Heart left ventricle (tissue), 16 donors: ENCODE measurements around the gene PRR16. TPM values are rescaled to one million over a fixed set of nuclear protein-coding genes. Genes with fewer than 3 reads are reported as not detected.

Experiments used
- ATAC-seq, 4 donors: fragments of 200-7000 bp; cut with Tn5 transposase; one replicate each; pipeline ENCODE4 v1.9.1; 2020 to 2022; ENCODE audit warnings: moderate library complexity in 4 of 4, mild to moderate bottlenecking in 3 of 4, moderate number of reproducible peaks in 1 of 4
- DNase-seq, 5 donors: peaks; one replicate each; pipeline ENCODE4 v3.0.0-alpha.2; 2020
- H3K27ac ChIP-seq, 12 donors: fragments of 200-600 bp; sonication (generic) in 4 of 12; one replicate each; pipeline versions ENCODE4 v1.5.0 to v1.8.0; 2016 to 2022; ENCODE audit warnings: mild to moderate bottlenecking in 2 of 12
- H3K27me3 ChIP-seq, 9 donors: fragments of 200-600 bp; sonication (generic) in 2 of 9; one replicate each; pipeline versions ENCODE4 v1.5.1 to v1.8.0; 2016 to 2022; ENCODE audit warnings: mild to moderate bottlenecking in 3 of 9
- H3K36me3 ChIP-seq, 9 donors: fragments of 200-600 bp; sonication (generic) in 2 of 9; one replicate each; pipeline versions ENCODE4 v1.5.0 to v1.8.0; 2018 to 2022; ENCODE audit warnings: mild to moderate bottlenecking in 2 of 9
- H3K4me1 ChIP-seq, 12 donors: fragments of 200-600 bp; sonication (generic) in 4 of 12; one replicate each; pipeline versions ENCODE4 v1.5.0 to v1.8.0; 2016 to 2022; ENCODE audit warnings: mild to moderate bottlenecking in 3 of 12
- H3K4me3 ChIP-seq, 12 donors: fragments of 200-600 bp; sonication (generic) in 4 of 12; one replicate each; pipeline versions ENCODE4 v1.5.0 to v1.8.0; 2017 to 2022; ENCODE audit warnings: mild to moderate bottlenecking in 9 of 12, moderate library complexity in 4 of 12
- H3K9me3 ChIP-seq, 12 donors: fragments of 200-600 bp; sonication (generic) in 4 of 12; one replicate each; pipeline versions ENCODE4 v1.5.0 to v1.8.0; 2016 to 2022; ENCODE audit warnings: mild to moderate bottlenecking in 1 of 12
- POLR2A ChIP-seq, 2 donors: fragments of 450-650 bp; IDR thresholded peaks; one replicate each; pipeline ENCODE4 v1.6.1; 2017; ENCODE audit warnings: antibody characterized with exemption in 2 of 2, mild to moderate bottlenecking in 2 of 2, moderate library complexity in 2 of 2
- WGBS, 4 donors: extraction: QIAGEN DNeasy Blood & Tissue Kit in 2 of 4; methylation state at CpG; one replicate each; pipeline versions ENCODE4 v1.1.5 to v1.1.7; 2013 to 2018; 5-methylcytosine and 5-hydroxymethylcytosine counted together
- intact Hi-C, 10 donors: fragments of 100-400 bp; cut with DNase I; formaldehyde crosslinking; loops; one replicate each; pipeline versions ENCODE4 v1.11.1 to v1.14.2; 2022
- polyA plus RNA-seq, 2 donors: library from polyadenylated mRNA; stranded (reverse); fragments of 200-250 nt; gene quantifications; one replicate each; pipeline ENCODE4 v1.2.3, GENCODE V29; 2013
- total RNA-seq, 9 donors: library from RNA; depleted of rRNA in 2 of 9; stranded (reverse); fragments of >200 nt in 2 of 9; fragmentation: NEBNext Ultra II Directional in 3 of 9; extraction: Animal tissue kit (Norgen Biotek cat#: 25700) in 3 of 9; gene quantifications; one replicate each; pipeline versions ENCODE4 v1.1.0 to v1.2.4, GENCODE V29; 2016 to 2023
- TF ChIP-seq, protein P1 (sequence below), 12 donors: fragments of 200-600 bp; sonication (generic) in 4 of 12; IDR thresholded peaks; one replicate each; pipeline versions ENCODE4 v1.5.0 to v1.8.0; 2018 to 2022; ENCODE audit warnings: antibody characterized with exemption in 12 of 12, mild to moderate bottlenecking in 5 of 12
- donor health status: ischemic (EF 13 %, LVEDD 7.1; RV severe dilation, severe dysfunction).
- donor health status: healthy with polysubstance abuse.
- donor health status: DM: no; HTN: yes; CAD: no.
- donor health status: DM: no; HTN: no; CAD: no.
- donor health status: ischemic (EF 25% LVEDD 6.9; RV normal size, moderate dysfunction).
- donor health status: ischemic (EF 25% LVEDD 5.7; RV mildly dilated, moderate dysfunction).
- donor health status: healthy.
- donor health status: DM: yes; HTN: yes; CAD: no.
- donor health status: ischemic (EF 35%, LVEDD 5.7; RV mildly dilated, moderate dysfunction).
- donor health status: nonischemic (EF 11% LVEDD 7.7; RV severe dilation, severe dysfunction).
- donor health status: DM: yes; HTN: yes; CAD: no.
- donor health status: PGD.
- donor health status: ischemic (EF 29% LVEDD 5.4; RV normal size, mild dysfunction).
- donor health status: nonischemic (EF 23%, LVEDD 6.1; RV moderate dilation, normal function).

PRR16 gene
- total and polyA plus RNA-seq, 11 donors = 4.0 to 18.8 (median 8.3) TPM

DNA sequence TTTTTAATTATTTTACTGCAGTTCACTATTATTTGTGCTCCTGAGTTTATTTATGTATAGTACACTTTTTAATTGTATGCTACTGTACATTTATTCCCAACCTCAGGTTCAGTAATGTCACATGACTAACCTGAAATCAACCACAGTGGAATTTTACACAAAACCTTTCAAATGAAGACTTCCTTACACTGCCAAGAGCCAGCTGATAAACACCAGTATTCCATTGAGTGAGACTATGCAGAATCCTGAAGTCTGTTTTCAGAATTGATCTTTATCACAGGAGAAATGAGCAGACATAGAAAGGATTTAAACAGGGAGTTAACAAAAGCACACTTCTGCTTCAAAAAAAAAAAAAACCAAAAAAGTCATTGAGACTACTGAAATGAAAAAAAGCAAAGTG, 219.5 kb downstream of the PRR16 start:
- DNase-seq = no peak
- no peak for ATAC-seq
- Histone ChIP-seq H3K27me3 (no peaks in the 10 kb centered on the region), H3K4me1 (no peaks in the 10 kb centered on the region), H3K36me3 (peaks cover 0 to 8% (median 0%) of the 10 kb centered on the region in 9 donors), H3K27ac (no peak overlapping the region), H3K4me3 (no peak overlapping the region), H3K9me3 (no peaks in the 10 kb centered on the region)
- intact Hi-C loops = loop anchor here in 1 of 10 donors (10.0 kb wide), 1 partner anchor 219 kb away; the partner anchor contains the start of gene PRR16
- TF ChIP-seq, protein P1, sequence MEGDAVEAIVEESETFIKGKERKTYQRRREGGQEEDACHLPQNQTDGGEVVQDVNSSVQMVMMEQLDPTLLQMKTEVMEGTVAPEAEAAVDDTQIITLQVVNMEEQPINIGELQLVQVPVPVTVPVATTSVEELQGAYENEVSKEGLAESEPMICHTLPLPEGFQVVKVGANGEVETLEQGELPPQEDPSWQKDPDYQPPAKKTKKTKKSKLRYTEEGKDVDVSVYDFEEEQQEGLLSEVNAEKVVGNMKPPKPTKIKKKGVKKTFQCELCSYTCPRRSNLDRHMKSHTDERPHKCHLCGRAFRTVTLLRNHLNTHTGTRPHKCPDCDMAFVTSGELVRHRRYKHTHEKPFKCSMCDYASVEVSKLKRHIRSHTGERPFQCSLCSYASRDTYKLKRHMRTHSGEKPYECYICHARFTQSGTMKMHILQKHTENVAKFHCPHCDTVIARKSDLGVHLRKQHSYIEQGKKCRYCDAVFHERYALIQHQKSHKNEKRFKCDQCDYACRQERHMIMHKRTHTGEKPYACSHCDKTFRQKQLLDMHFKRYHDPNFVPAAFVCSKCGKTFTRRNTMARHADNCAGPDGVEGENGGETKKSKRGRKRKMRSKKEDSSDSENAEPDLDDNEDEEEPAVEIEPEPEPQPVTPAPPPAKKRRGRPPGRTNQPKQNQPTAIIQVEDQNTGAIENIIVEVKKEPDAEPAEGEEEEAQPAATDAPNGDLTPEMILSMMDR (IDR thresholded peaks at IDR 0.05) = no peak
- no peak for TF ChIP-seq POLR2A (IDR thresholded peaks at IDR 0.05)

DNA sequence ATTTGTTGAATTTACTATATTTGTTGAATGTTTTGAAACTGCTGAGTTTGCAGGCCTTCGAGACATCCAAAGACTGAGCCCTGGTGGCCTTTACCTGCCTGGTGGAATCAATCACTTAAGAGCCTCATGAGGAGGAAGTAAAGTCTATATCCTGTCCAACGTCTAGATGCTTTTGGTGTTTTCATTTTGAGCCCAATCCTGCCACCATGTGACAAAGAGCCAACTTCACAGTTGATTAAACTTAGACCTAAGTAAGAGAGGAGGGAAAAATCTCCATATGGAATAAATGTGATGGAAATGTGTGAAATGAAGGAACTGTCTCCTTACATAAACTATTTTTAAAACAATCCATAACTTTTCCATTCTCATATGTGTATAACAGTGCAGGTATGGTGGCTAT, 220.1 kb downstream of the PRR16 start:
- 41 to 53% (median 49%) methylated on average over 2 of the region's 2 CpGs for WGBS, 4 donors
- intact Hi-C loops = loop anchor here in 1 of 10 donors (10.0 kb wide), 1 partner anchor 219 kb away; the partner anchor contains the start of gene PRR16
- Histone ChIP-seq H3K27me3 (no peaks in the 10 kb centered on the region), H3K4me3 (no peak overlapping the region), H3K36me3 (peaks cover 0 to 8% (median 0%) of the 10 kb centered on the region in 9 donors), H3K9me3 (no peaks in the 10 kb centered on the region), H3K27ac (no peak overlapping the region), H3K4me1 (no peaks in the 10 kb centered on the region)
- DNase-seq (no peak), ATAC-seq (no peak)
- no peak for TF ChIP-seq POLR2A (IDR thresholded peaks at IDR 0.05)
- TF ChIP-seq, protein P1 (IDR thresholded peaks at IDR 0.05) = no peak

DNA sequence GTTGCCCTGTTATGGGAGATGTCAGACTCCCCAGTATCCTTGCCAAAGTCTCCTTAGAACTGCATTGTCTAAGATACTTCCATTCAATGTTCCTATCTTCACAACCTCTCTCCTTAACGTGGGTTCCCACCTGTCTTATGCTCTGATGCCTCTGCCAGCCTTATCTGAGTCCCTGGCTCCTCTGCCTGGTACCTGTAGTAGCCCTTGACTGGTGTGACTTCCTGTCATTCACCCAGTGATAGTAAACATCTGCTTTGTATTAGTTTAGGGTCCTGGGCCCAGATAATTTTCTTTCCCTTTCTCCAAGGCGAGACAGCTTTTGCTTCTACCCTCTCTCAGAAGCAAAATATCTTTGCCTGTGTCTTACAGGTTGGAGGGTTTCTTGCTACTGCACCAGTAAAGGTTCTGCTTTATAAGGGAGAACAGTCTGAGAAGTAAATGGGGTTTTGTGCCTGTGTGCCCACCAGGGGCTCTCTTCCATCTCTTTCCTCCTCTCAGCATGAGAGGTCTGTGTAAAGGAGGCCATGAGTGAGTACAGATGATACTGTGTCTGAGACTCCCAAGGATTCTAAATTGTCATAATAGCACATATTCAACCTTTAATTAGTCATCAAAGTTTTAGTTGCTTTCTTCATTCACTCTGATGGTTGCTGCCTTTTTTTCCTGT, 220.8 kb downstream of the PRR16 start:
- WGBS, 4 donors = 43 to 52% (median 46%) methylated on average over 2 of the region's 2 CpGs
- H3K4me1 ChIP-seq = no peaks in the 10 kb centered on the region
- intact Hi-C loops = loop anchor here in 1 of 10 donors (10.0 kb wide), 1 partner anchor 220 kb away; the partner anchor contains the start of gene PRR16
- no peak overlapping the region for H3K4me3 ChIP-seq
- no peak overlapping the region for H3K27ac ChIP-seq
- TF ChIP-seq POLR2A (IDR thresholded peaks at IDR 0.05) = no peak
- TF ChIP-seq, protein P1 (IDR thresholded peaks at IDR 0.05) = peak in 3 of 12 donors; percentile 7 to 18 (median 16)
- no peaks in the 10 kb centered on the region for H3K9me3 ChIP-seq
- DNase-seq = no peak
- H3K27me3 ChIP-seq = no peaks in the 10 kb centered on the region
- peaks cover 0 to 8% (median 0%) of the 10 kb centered on the region in 9 donors for H3K36me3 ChIP-seq
- no peak for ATAC-seq

DNA sequence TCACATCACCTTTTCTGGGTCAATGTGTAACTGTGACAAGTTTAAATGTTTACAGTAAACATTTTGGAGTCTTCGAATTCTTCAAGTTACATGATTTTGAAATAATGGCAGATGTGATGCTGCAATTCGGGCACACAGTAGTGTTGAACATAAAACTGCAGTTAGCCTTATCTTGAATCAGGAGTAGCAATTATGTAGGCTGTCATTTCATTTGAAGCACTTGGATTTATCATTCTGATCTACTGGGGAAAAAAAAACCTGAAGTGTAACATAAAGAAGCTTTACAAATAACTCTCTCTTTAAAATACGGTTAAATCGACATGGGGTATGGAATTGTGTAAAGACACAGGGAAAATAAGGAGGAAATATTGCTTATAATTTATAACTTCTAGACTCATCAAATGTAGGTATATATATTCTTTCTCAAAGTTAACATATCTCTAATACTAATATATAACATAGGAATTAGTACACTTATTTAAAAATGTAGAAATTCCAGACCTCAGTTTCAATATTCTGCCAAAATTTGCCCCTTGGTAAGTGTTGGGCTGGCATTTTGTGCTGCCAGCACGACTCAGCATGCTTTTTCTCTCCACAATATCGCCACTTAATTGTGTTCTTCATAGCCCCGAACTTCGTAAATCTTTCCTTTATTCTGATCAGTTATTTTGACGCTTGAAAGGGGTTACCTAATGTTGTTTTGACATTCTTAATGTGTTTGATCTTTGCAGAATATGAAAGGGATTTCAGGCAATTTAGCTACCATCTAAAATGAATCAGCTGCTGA, 226.7 kb downstream of the PRR16 start:
- H3K9me3 ChIP-seq = no peaks in the 10 kb centered on the region
- TF ChIP-seq, protein P1 (IDR thresholded peaks at IDR 0.05) = no peak
- no peak for TF ChIP-seq POLR2A (IDR thresholded peaks at IDR 0.05)
- intact Hi-C loops = no loop called here
- H3K36me3 ChIP-seq = peaks cover 0 to 8% (median 0%) of the 10 kb centered on the region in 9 donors
- no peaks in the 10 kb centered on the region for H3K27me3 ChIP-seq
- H3K4me1 ChIP-seq = no peaks in the 10 kb centered on the region
- no peak overlapping the region for H3K4me3 ChIP-seq
- no peak for ATAC-seq
- H3K27ac ChIP-seq = no peak overlapping the region
- no peak for DNase-seq
- WGBS, 4 donors = 75 to 83% (median 76%) methylated on average over 9 of the region's 9 CpGs
